Uterus (tissue), 4 donors: ENCODE results near the gene TRAP1. TPM values are rescaled to one million over a fixed set of nuclear protein-coding genes. Genes with fewer than 3 reads are reported as not detected.
A peak's percentile ranks its signal among the peaks of the same experiment; 100 is the strongest.
"Not testable (repeated sequence)": the region's sequence is repeated elsewhere in the genome, so short reads cannot be mapped to it uniquely, and the experiment has no call there.

Source experiments
- DNase-seq, 2 donors: peaks; one replicate each; pipeline ENCODE4 v3.0.0-alpha.2; 2019 to 2020
- H3K27ac ChIP-seq, 2 donors: fragments of 200-600 bp; sonication (generic); 1 replicate in 1 of 2; 2 replicates in 1 of 2; pipeline ENCODE4 v1.5.1; 2016 to 2018
- H3K27me3 ChIP-seq, 2 donors: fragments of 200-600 bp; sonication (generic); one replicate each; pipeline ENCODE4 v1.5.1; 2018 to 2019; ENCODE audit warnings: control low read depth in 1 of 2
- H3K36me3 ChIP-seq, 2 donors: fragments of 200-600 bp; sonication (generic); one replicate each; pipeline ENCODE4 v1.5.1; 2019; ENCODE audit warnings: control low read depth in 1 of 2
- H3K4me1 ChIP-seq, 2 donors: fragments of 200-600 bp; sonication (generic); one replicate each; pipeline ENCODE4 v1.5.1; 2018 to 2019; ENCODE audit warnings: control low read depth in 1 of 2
- H3K4me3 ChIP-seq, 2 donors: fragments of 200-600 bp; sonication (generic); 1 replicate in 1 of 2; 2 replicates in 1 of 2; pipeline ENCODE4 v1.5.1; 2018 to 2019; ENCODE audit warnings: mild to moderate bottlenecking in 1 of 2
- H3K9me3 ChIP-seq, 2 donors: fragments of 200-600 bp; sonication (generic); one replicate each; pipeline ENCODE4 v1.5.1; 2019; ENCODE audit warnings: control low read depth in 1 of 2
- POLR2A ChIP-seq, 2 donors: fragments of 450-650 bp; IDR thresholded peaks; one replicate each; pipeline ENCODE4 v1.6.1; 2016; ENCODE audit warnings: antibody characterized with exemption in 2 of 2, mild to moderate bottlenecking in 1 of 2, moderate library complexity in 1 of 2
- intact Hi-C: fragments of 100-400 bp; cut with DNase I; formaldehyde crosslinking; loops from one replicate; pipeline ENCODE4 v1.15.1; 2023; ENCODE audit warnings: low total_unique reads
- total RNA-seq, 4 donors: library from RNA; depleted of rRNA in 3 of 4; stranded (reverse); fragments of >200 nt in 3 of 4; gene quantifications; one replicate each; pipeline versions ENCODE4 v1.1.0 to v1.2.4, GENCODE V29; 2014 to 2023
- TF ChIP-seq, protein P1 (sequence below), 4 experiments: fragments of 200-600 bp in 2 of 4; fragments of 450-650 bp in 2 of 4; sonication (generic) in 2 of 4; IDR thresholded peaks; one replicate each; pipeline ENCODE4 v1.5.1; 2016 to 2019; ENCODE audit warnings: antibody characterized with exemption in 4 of 4, mild to moderate bottlenecking in 2 of 4, moderate library complexity in 1 of 4
- donor health status: DM: yes; HTN: yes; CAD: no.

The TRAP1 gene
- total RNA-seq, 4 donors from 2014 or later, result 54.8 to 119 (median 84.8) TPM

DNA sequence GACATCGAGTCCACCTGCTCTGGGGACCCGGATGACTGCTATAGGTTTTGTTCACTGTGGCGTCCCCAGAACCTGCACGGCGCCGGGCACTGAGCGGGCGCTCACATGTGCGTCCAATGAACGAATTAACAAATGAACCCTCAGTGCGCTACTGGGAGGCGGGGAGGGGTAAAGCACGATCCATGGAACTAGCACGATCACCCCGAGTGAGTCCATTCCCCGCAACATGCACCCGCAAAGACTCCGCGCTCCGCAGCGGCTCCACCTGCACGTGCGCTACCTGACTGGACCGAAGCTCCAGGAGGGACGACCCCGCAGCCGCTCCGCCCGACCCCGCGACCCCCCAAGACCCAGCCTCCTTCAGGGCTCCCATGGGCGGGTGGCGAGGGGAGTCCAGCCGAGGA, 491 bp downstream of the TRAP1 start:
- Histone ChIP-seq H3K36me3 (no peaks in the 10 kb centered on the region), H3K4me1 (no peaks in the 10 kb centered on the region), H3K4me3 (peak overlapping the region; percentile 74 to 97), H3K27me3 (no peaks in the 10 kb centered on the region), H3K9me3 (no peaks in the 10 kb centered on the region), H3K27ac (peak overlapping the region; percentile 76 to 89)
- DNase-seq, result no peak
- TF ChIP-seq, protein P1, sequence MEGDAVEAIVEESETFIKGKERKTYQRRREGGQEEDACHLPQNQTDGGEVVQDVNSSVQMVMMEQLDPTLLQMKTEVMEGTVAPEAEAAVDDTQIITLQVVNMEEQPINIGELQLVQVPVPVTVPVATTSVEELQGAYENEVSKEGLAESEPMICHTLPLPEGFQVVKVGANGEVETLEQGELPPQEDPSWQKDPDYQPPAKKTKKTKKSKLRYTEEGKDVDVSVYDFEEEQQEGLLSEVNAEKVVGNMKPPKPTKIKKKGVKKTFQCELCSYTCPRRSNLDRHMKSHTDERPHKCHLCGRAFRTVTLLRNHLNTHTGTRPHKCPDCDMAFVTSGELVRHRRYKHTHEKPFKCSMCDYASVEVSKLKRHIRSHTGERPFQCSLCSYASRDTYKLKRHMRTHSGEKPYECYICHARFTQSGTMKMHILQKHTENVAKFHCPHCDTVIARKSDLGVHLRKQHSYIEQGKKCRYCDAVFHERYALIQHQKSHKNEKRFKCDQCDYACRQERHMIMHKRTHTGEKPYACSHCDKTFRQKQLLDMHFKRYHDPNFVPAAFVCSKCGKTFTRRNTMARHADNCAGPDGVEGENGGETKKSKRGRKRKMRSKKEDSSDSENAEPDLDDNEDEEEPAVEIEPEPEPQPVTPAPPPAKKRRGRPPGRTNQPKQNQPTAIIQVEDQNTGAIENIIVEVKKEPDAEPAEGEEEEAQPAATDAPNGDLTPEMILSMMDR (IDR thresholded peaks at IDR 0.05), result no peak
- no peak for TF ChIP-seq POLR2A (IDR thresholded peaks at IDR 0.05)
- intact Hi-C loops, result no loop called here

DNA sequence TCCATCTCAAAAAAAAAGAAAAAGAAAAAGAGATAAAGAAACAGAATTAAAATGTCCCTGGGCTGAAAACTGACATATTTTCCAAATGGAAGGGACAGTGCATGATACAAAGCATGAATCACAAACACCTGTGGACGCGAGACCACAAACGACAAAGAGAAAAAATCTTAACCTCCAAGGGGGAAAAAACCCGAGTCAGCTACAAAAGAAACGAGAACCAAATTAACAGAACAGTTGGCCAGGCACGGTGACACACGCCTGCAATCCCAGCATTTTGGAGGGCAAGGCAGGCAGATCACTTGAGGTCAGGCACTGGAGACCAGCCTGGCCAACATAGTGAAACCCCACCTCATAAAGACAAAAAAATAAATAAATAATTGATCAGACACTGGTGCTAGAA, 1.9 kb downstream of the TRAP1 start:
- intact Hi-C loops, result no loop called here
- H3K9me3 ChIP-seq, result no peaks in the 10 kb centered on the region
- H3K27ac ChIP-seq, result no peak overlapping the region
- H3K36me3 ChIP-seq, result no peaks in the 10 kb centered on the region
- no peaks in the 10 kb centered on the region for H3K4me1 ChIP-seq
- no peak for DNase-seq
- H3K4me3 ChIP-seq, result no peak overlapping the region
- no peaks in the 10 kb centered on the region for H3K27me3 ChIP-seq
- TF ChIP-seq, protein P1 (IDR thresholded peaks at IDR 0.05), result no peak
- no peak for TF ChIP-seq POLR2A (IDR thresholded peaks at IDR 0.05)

DNA sequence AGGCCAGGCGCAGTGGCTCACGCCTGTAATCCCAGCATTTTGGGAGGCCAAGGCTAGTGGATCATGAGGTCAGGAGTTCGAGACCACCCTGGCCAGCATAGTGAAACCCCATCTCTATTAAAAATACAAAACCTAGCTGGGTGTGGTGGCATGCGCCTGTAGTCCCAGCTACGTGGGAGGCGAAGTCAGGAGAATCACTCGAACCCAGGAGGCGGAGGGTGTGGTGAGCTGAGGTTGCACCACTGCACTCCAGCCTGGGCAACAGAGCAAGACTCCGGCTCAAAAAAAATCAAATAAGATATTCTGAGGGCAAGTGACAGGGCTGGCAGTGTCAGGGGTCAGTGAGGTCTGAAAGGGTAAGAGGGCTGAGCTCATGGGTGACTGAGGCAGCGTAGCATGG, 2.9 kb downstream of the TRAP1 start:
- H3K9me3 ChIP-seq, H3K36me3 ChIP-seq, intact Hi-C loops, H3K4me3 ChIP-seq, DNase-seq, H3K27ac ChIP-seq, H3K4me1 ChIP-seq, H3K27me3 ChIP-seq: not testable (repeated sequence)

DNA sequence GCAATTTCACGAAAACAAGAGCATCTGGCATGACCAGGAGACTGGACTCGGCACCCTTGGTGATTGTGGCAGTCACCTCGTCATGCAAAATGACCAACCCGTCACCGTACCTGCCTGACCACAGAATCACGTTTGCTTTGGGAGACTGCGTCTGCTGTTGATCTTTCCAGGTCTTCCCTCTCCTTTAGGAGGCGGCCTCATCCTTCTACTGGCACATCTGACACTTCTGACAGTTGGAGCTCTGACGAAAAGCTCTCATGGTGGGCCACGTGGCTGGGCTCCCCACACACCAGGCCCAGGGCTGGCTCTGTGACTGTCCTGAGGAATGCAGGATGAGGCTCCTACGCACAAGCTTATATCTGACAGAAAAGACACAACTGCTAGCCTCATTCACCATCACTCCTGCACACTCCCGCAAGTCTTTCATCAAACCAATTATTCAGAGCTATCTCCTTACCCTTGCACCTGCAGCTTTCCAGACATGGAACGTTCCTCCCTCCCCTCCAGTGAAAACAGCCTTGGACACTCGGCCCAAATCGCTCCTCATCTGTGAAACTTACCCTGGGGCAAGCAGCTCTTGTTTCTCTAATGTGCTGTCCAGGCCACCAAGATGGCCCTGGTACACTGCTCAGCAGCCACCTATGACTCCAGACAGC, 3.6 kb downstream of the TRAP1 start:
- Histone ChIP-seq H3K4me3 (no peak overlapping the region), H3K4me1 (no peaks in the 10 kb centered on the region), H3K36me3 (no peaks in the 10 kb centered on the region), H3K9me3 (no peaks in the 10 kb centered on the region), H3K27ac (no peak overlapping the region), H3K27me3 (no peaks in the 10 kb centered on the region)
- intact Hi-C loops, result no loop called here
- DNase-seq, result no peak
- no peak for TF ChIP-seq POLR2A (IDR thresholded peaks at IDR 0.05)
- TF ChIP-seq, protein P1 (IDR thresholded peaks at IDR 0.05), result no peak

DNA sequence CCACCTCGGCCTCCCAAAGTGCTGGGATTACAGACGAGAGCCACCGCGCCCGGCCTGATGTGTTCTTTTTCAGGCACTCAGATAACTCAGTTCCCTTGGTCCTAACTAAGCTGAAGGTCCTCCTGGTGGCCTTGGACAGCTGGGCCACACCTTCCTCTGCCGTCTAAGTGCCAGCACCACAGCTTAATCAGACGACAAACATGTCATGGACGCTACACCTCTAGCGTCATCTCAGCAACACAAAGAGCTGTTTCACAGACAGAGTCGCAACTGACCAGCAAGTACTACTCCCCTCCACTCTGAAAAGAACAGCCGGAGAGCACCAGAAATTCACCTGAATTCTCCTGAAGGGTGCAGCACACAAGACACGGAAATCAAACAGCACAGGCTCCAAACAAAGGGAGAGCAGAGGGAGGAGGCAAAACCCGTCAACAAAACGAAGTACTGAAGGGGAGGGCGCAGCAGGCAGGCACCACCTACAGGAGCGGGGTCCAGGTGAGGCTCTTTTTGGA, 4.4 kb downstream of the TRAP1 start:
- H3K27ac ChIP-seq, result no peak overlapping the region
- intact Hi-C loops, result no loop called here

More for the DNA sequence above, 4.4 kb downstream of the TRAP1 start:
- DNase-seq, result no peak
- H3K4me3 ChIP-seq, result no peak overlapping the region
- H3K4me1 ChIP-seq, result no peaks in the 10 kb centered on the region
- no peak for TF ChIP-seq POLR2A (IDR thresholded peaks at IDR 0.05)
- TF ChIP-seq, protein P1 (IDR thresholded peaks at IDR 0.05), result no peak
- no peaks in the 10 kb centered on the region for H3K9me3 ChIP-seq
- H3K27me3 ChIP-seq, result no peaks in the 10 kb centered on the region
- H3K36me3 ChIP-seq, result no peaks in the 10 kb centered on the region
